ENCODE data around the gene COX8C.

The COX8C gene, protein sequence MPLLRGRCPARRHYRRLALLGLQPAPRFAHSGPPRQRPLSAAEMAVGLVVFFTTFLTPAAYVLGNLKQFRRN

DNA sequence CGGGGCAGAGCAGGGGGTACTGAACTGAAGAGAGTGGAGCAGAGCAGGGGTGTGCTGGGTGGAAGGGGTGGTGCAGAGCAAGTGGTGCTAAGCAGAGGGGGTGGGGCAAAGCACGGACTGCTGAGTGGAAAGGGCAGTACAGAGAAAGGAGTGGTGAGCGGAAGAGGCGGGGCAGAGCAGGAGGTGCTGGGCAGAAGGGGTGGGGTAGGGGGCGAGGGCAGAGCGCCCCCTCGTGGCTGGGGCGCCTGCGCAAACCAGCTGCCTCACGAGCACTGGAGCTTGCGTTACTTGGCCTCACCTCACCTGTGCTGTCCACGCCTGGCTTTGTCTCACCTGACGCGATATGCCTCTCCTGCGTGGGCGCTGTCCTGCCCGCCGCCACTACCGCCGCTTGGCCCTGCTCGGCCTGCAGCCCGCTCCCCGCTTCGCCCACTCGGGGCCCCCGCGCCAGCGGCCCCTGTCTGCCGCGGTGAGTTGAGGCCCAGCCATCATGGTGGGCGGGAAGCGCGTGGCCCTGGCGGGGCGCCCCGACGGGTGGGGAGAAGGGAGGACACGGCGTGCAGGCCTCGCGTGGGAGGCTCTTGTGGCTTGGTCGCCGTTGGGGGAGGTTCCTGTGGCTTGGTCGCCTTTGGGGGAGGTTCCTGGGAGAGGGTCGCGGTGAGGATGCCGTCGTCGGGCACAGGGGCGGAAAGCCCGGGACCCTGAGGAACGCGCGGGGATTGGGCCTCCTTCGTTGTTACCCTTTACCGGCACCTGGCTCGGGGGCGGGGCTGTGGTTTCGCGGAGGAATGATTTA lies at the start of gene COX8C:
TSS of gene COX8C (plus strand) at position 257 of the 796 bp plus-strand sequence. CDS start at position 344, 87 bp downstream.
- ChIA-PET CTCF (interaction anchor here (1.5 kb wide), 1 partner anchor 10 kb away, joined by 3 read pairs; no protein-coding TSS in a partner anchor), POLR2A (no interaction called here)
- TF ChIP-seq, protein P1, sequence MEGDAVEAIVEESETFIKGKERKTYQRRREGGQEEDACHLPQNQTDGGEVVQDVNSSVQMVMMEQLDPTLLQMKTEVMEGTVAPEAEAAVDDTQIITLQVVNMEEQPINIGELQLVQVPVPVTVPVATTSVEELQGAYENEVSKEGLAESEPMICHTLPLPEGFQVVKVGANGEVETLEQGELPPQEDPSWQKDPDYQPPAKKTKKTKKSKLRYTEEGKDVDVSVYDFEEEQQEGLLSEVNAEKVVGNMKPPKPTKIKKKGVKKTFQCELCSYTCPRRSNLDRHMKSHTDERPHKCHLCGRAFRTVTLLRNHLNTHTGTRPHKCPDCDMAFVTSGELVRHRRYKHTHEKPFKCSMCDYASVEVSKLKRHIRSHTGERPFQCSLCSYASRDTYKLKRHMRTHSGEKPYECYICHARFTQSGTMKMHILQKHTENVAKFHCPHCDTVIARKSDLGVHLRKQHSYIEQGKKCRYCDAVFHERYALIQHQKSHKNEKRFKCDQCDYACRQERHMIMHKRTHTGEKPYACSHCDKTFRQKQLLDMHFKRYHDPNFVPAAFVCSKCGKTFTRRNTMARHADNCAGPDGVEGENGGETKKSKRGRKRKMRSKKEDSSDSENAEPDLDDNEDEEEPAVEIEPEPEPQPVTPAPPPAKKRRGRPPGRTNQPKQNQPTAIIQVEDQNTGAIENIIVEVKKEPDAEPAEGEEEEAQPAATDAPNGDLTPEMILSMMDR (IDR thresholded peaks at IDR 0.05; ENCODE audit: control extremely low read depth, extremely low read depth, low read depth, missing control alignments): no peak
- no peak for DNase-seq (ENCODE audit: extremely low spot score)

DNA sequence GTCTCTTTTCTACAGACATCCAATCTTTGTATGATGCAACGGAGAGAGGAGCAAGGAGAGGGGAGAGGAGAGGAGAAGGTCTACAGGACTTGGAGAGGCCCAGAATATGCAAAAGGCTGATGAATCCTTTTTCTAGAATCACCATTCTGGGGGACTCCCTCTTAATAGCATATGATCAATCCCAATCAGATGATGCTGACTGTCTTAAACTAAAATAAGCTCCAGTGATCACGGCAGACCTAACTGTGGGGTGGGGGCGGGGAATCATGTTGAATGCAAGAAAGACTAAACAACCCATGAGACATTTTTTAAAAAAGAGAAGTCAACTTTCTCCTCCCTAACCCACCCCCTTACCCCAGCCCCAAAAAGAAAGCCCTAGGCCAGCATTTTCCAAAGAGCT lies 47.6 kb upstream of the COX8C start:
- TF ChIP-seq, protein P1 (IDR thresholded peaks at IDR 0.05; ENCODE audit: control extremely low read depth, extremely low read depth, low read depth, missing control alignments): no peak
- CTCF ChIA-PET: interaction anchor here (0.7 to 3.2 kb wide), 7 partner anchors 8 to 31 kb away, joined by 3 to 10 read pairs (median 3); no protein-coding TSS in a partner anchor
- DNase-seq (ENCODE audit: extremely low spot score): no peak
- POLR2A ChIA-PET: interaction anchor here (0.6 to 0.8 kb wide), 2 partner anchors 213 to 229 kb away, joined by 3 to 10 read pairs; no protein-coding TSS in a partner anchor

DNA sequence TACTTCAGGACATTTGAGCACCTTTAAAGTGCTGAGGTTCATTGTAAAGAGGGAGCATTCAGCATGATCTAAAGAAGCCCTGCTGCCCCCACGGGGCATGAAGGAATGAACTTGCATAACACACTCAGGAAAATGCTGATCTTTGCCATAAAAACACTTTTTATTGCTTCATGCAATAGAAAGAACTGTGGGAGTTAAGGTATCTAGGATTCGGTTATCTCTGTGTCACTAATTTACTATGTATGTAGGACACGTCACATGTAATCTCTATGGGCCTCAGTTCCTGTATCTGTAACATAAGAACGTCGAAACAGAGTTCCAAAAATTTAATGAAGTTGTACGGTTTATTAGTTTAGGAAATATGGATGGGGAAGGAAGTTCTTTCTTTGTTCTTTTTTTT lies 47.1 kb upstream of the COX8C start:
- ChIA-PET POLR2A (interaction anchor here (0.8 kb wide), 1 partner anchor 212 kb away, joined by 10 read pairs; no protein-coding TSS in a partner anchor), CTCF (interaction anchor here (0.7 to 3.2 kb wide), 4 partner anchors 11 to 18 kb away, joined by 3 to 10 read pairs (median 4); no protein-coding TSS in a partner anchor)
- no peak for DNase-seq (ENCODE audit: extremely low spot score)
- TF ChIP-seq, protein P1 (IDR thresholded peaks at IDR 0.05; ENCODE audit: control extremely low read depth, extremely low read depth, low read depth, missing control alignments): no peak

DNA sequence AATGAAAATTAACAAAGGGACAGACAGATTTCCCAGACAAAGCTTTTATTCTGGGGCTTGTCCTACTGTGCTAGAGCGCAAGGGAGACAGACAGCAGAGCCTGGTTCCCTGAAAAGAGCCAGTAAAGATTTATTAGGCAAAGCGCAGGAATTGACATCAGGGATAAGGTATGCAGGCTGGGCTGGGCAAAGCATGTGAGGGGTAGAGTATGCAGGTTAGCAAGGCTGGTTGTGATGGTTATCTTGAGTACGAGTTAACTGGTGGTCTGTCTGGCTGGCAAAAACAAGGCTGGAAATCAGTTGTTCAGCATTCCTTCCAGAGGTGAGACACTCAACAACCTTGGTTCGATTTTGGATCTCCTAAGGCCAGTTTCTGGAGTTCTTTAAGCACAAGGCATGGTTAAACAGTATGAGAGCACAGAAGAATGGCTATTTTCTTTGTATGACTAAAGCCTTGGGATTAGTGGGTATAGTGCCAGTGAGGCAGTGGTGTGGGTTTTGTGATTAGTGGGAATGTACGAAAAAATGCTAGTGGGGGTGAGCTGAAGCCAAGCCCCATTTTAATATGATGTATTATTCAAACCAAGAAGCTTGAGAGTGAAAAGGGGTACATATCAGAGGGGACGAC lies 45.0 kb upstream of the COX8C start:
- no peak for DNase-seq (ENCODE audit: extremely low spot score)
- CTCF ChIA-PET: interaction anchor here (1.3 to 3.2 kb wide), 3 partner anchors 10 to 123 kb away, joined by 3 to 12 read pairs (median 4); no protein-coding TSS in a partner anchor
- POLR2A ChIA-PET: no interaction called here
- TF ChIP-seq, protein P1 (IDR thresholded peaks at IDR 0.05; ENCODE audit: control extremely low read depth, extremely low read depth, low read depth, missing control alignments): no peak

DNA sequence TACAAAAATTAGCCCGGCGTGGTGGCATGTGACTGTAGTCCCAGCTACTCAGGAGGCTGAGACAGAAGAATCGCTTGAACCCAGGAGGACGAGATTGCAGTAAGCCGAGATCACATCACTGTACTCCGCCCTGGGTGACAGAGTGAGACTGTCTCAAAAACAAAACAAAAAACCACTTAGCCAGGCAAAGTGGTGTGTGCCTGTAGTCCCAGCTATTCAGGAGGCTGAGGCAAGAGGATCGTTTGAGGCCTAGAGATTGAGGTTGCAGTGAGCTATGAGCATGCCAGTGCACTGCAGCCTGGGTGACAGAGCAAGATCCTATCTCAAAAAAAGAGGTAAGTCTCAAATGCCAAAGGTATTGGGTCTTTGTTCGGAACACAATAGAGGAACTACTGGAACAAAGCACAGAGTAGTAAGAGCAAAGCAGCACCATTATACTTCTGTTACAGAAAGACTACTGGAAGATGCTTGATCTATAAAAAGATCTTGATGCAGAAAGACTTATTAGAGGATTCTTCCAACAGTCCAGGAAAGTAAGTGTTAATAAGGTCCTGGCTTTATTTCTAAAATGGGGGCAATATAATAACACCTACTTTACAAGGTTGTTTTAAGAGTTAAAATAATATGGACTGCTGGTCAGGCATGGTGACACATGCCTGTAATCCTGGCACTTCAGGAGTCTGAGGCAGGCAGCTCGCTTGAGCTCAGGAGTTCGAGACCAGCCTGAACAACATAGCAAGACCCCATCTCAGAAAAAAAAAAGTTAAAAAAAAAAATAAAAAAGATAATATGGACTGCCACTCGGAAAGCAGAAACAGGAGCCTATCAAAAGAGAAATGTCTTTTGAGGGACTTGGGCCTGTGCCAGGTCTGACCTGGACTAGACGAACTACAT lies 44.0 kb upstream of the COX8C start:
- ChIA-PET CTCF (interaction anchor here (1.3 to 3.2 kb wide), 2 partner anchors 11 to 33 kb away, joined by 4 to 12 read pairs; no protein-coding TSS in a partner anchor), POLR2A (no interaction called here)
- TF ChIP-seq, protein P1 (IDR thresholded peaks at IDR 0.05; ENCODE audit: control extremely low read depth, extremely low read depth, low read depth, missing control alignments): no peak
- DNase-seq (ENCODE audit: extremely low spot score): no peak
